OCI-M1 (cell line): ENCODE measurements around the gene NDUFC1.
"Not testable (repeated sequence)": the region's sequence is repeated elsewhere in the genome, so short reads cannot be mapped to it uniquely, and the experiment has no call there.

Experiments used
- DNase-seq: peaks from one replicate; lab custom pipeline; 2025; lab: John Stamatoyannopoulos, UW

NDUFC1 gene

DNA sequence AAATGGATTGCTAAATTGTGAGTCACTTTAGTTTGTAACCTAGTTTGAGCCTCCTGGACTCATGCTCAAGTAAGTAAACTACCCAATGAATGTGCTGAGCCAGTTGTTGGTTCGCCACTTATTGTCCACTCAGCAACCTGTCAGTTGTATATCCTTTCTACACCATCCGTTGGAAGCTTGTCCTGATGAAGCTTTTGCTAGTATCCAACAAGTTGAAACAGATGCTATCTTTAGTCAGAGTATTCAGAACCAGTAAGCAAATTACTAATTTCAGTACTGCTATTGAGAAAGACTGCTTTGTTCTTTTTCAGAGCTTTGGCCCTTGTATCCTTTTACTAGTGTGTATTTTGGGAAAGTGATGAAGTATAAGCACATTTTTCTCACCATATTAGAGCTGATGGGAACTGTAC, 5.3 kb downstream of the NDUFC1 start:
- peak; percentile 48 for DNase-seq

DNA sequence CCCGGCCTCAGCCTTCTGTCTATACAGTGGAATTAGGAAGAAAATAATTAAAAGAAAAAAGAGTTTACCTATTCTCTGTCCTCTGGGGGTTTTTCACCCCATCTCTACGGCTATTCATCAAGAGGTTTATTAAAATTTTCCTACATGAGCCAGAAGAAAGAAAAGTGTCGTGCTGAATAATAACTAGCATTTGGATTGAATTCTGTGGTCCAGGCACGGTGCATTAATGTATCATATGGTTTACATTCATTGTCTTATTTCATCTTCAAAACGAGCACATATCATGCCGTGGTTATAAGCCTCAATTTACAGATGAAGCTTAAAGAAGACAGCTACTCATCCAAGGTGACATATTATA, 6.4 kb downstream of the NDUFC1 start:
- DNase-seq: no peak

GRCh38 chr4:139295206-139295941, 6.9 kb downstream of the NDUFC1 start:
- DNase-seq: peak; percentile 99

GRCh38 chr4:139286186-139286698, 16.0 kb downstream of the NDUFC1 start:
- no peak for DNase-seq

- no peak for DNase-seq
These were observed 19.6 kb downstream of the NDUFC1 start for GRCh38 chr4:139282721-139283075.

DNA sequence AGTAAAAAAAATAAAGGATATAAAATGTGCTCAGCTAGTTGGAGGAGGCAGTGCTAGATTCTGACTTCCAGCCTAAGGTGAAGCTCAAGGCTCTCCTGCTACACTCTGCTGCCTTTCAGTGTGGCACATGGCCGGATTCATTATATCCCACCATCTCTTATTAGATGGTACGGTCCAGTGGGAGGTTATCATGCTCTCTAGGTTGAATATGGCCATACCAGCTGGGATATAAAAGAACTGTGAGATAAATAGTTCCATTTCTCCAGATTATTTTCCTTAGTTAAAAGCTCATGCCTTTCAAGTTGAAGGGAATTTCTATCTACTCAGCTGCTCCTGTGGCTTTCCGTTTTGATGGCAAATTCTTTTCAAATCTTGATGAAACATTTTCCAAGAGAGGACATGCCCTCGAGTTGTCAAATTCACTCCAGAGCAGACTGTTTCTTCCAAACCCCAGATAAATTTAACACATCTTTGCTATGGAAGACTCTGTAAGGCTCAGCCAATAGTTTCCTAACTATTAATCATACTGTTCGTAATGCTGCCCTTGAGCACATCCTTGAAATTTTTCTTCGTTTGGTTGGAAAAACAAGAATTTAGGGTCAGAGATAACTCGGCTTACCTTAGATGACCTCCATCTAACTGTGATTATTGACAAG, 20.1 kb downstream of the NDUFC1 start:
- no peak for DNase-seq

GRCh38 chr4:139279760-139280620, 22.3 kb downstream of the NDUFC1 start, which contains the start of gene MGARP:
Gene MGARP (minus strand): TSS chr4:139280225. CDS start chr4:139280158, 67 bp downstream.
- DNase-seq: no peak

DNA sequence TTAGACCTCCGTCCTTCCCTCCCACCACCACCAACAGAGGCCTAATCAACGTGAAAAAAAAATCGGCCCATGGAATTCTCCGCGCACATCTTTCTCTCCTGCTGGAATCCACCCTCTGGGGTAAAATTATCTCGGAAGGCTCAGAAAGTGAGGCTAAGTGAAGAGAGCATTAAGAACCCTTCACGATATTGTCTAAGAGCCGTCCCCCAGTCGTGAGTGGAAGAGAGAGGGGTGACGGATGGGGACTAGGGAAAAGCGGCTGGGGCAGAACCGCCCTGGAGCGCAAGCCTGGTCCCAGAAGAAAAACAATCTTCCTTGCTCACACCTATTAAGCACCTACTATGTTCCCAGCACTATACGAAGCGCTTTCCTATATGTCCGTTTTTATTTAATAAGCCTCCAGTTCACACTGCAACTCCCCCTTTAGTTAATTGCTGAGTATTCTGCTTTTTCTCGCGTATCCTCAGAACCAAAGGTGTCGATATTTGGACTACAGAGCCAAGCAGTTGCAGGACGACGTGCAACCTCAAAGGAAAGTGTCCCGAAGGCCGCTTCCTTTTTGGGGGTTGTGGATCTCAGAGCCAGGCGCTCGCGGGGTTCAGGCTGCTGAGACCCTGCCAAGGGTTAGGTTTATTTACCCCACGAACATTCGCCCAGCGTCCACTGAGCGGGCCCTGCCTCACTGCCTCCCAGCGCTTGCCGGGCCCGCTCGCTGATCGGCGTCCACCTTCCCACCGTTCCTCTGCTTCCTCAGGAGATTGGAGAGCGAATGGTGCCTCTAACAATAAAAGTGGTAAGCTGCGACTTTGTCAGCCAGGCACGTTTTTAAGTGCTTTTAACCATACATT, 23.1 kb downstream of the NDUFC1 start:
- DNase-seq: no peak

DNA sequence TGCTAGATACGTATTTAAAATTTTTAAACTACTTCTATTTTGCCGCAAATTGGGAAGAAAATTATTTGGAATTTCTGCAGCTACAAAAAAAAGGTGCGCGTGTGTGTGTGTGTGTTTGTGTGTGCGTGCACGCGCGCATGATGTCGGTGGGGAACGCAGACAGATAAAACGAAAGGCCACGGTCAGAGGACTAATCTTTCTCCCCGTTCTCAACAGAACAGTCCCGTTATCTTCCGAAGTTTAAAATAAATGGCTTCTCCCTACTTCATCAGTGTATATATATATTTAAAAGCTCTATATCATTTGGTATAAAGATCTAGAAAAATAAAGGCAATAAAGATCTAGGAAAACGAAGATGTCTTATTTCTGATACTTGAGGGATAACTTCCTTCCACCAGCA, 23.8 kb downstream of the NDUFC1 start:
- no peak for DNase-seq

- DNase-seq: no peak
These were observed 27.0 kb downstream of the NDUFC1 start for GRCh38 chr4:139275281-139275735.

DNA sequence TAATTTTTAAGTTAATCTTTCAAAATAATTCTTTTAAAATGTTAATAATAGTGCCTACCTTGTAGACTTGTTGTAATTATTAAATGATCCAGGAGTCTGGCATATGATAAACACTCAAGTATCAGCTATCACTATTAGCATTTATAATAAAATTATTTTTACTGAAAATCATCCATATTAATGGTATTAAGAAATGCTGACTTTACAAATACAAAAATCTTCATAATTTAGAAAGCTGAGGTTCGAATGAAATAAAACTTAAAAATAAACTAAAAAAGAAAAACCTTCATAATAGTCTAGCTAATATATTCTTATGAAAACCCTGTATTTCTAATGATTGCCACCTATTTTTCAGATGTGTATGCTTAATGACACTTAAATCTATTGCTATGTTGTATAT, 27.5 kb downstream of the NDUFC1 start:
- DNase-seq: no peak

DNA sequence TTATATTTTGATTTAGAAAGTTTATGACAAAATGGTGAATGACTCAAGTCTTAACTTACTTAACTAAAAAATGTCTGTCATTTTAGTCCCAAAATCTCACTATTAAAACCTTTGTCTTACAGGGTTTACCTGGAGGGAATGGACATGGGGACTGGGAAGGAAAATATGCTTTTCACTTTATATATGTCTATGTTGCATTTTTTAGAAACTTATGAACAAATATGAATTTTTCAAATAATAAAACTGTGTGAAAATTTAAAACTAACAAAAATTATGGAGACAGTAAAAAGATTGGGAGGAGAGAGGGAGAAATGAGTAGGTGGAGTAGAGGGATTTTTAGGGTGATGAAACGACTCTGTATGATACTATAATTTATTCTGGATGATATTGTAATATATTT, 28.4 kb downstream of the NDUFC1 start:
- no peak for DNase-seq

DNA sequence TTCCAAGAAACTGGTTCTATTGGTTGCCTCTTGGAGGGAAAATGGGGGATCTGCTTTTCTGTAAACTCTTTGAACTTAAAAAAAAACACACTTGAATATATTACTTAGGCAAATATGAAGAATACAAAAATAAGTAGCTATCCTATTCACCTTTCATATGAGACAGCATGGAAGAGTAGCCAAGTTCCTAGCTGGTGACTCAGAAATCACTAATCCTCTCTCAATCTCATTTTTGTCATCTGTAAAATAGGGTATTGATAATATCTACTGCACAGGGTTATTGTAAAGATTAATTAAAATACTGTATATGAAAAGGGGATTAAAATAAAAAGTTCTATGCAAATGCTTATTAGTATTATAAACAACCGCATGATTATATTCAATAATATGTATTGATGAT, 35.0 kb downstream of the NDUFC1 start:
- no peak for DNase-seq

DNA sequence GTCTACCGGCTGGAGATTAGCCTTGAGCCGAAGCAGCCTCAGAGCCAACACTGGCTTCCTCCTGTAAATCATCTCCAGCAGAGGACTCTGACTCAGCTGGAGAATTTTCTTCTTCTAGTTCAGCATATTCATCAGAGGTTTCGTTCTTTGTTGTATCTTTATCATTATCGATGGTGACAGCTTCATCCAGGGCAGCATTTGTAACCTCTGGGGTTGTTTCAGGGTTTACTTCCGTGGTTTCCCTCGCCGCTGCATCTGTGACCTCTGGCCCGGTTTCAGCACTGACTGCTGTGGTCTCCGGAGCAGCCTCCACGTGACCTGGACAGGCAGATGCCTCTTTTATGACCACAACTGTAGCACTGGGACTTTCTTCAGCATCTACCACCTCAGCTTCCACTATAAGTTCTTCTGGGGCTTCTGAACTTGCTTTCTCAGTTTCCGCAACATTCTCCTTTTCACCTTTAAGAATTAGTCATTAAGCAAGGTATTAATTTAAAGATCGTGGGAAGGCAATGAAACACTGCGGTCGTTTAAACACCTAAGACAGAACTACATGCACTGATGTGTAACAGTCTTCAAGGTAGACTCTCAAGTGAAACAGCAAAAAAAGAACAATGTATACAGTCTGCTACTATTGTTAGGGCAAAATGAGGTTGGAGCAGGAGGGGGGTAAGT, 35.6 kb downstream of the NDUFC1 start:
- DNase-seq: peak; percentile 94

DNA sequence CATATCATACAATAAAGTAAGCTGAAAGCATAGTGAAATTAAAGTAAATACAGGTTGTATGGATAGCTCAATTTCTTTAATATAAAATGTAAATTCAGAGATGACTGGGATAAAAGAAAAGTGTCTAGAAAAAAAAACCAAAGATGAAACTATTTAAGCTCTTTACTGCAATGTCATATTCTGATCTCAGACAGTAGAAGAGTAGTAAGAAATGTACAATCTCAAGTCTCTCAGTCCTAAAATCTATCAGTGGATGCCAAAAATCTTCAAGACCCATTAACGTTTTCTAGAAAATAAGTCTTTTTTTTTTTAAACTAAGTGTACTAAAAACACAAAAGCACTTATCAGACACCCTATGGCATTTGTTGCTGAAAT, 36.1 kb downstream of the NDUFC1 start:
- no peak for DNase-seq

GRCh38 chr4:139265654-139266053, 36.6 kb downstream of the NDUFC1 start:
- no peak for DNase-seq

GRCh38 chr4:139256349-139256748, 45.9 kb downstream of the NDUFC1 start:
- DNase-seq: no peak

DNA sequence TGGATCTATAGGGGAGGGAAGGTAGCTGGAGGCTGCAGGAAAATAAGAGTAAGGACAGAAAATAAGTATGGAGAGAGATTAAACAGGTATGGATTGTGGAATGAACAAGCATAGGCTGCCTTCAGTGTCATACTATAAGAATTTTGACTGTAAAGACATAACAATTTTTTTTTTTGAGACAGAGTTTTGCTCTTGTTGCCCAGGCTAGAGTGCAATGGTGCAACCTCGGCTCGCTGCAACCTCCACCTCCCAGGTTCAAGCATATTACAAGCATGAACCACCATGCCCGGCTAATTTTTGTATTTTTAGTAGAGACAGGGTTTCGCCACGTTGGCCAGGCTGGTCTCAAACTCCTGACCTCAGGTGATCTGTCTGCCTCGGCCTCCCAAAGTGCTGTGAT, 46.7 kb downstream of the NDUFC1 start:
- not testable (repeated sequence) for DNase-seq

GRCh38 chr4:139253713-139254112, 48.6 kb downstream of the NDUFC1 start:
- no peak for DNase-seq

DNA sequence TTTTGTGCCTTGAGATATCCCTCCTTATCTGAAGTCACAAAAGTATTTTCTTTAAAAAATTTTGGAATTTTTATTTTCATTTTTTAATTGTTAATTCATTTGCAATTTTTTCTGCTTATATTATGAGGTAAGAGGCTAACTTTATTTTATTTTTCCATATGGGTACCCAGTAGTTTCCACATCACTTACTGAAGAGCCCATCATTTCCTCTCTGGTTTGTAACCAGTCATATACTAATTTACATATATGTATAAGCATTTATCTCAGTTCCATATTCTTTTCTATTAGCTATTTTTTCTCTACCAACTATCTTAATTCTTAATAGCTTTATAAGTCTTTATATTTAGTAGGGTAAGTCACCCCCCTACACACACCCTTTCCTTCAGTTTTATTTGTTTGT, 49.2 kb downstream of the NDUFC1 start:
- DNase-seq: no peak

DNA sequence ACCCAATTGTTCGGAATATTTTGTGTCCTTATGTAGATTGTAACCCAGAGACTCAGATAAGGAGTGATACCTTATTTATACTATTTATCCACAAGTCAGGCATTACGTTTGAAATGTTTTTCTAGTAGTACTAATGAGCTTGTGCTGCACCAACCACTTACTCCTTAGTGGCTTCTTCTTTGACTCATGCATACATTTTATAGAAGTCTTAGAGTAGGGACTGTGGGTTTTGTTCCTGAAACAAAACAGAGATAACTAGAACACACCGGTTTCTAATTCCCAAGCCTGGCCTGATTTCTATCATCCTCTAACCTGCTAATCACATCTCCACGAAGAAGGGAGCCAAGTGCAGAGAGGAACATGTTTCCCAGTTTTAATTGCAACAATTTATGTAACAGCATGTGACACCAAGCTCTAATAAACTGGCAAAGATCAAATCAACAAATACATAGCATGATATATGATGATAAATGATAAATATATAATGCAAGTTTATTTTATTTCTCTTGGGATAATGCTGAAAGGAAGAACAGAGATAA, 54.5 kb downstream of the NDUFC1 start:
- DNase-seq: no peak
